Right cardiac atrium (tissue), 5 donors: Measurements from ENCODE around the gene GINS1. TPM values are rescaled to one million over a fixed set of nuclear protein-coding genes. Genes with fewer than 3 reads are reported as not detected.

Experiments
- ATAC-seq, 2 donors: fragments of 200-7000 bp; cut with Tn5 transposase; one replicate each; pipeline versions ENCODE4 v1.8.0 to v1.9.1; 2020; ENCODE audit warnings: moderate library complexity in 2 of 2, mild to moderate bottlenecking in 1 of 2
- DNase-seq, 3 donors: peaks; one replicate each; pipeline ENCODE4 v3.0.0-alpha.2; 2020
- H3K27ac ChIP-seq: one replicate; pipeline ENCODE4 v1.5.1; 2013; ENCODE audit warnings: mild to moderate bottlenecking, low read length, control low read depth, moderate library complexity
- H3K27me3 ChIP-seq: one replicate; pipeline ENCODE4 v1.6.1; 2013; ENCODE audit not compliant: control insufficient read depth, insufficient read depth
- H3K4me1 ChIP-seq: one replicate; pipeline ENCODE4 v1.6.1; 2013; ENCODE audit warnings: low read length; ENCODE audit not compliant: control insufficient read depth, insufficient read depth
- H3K4me3 ChIP-seq: one replicate; pipeline ENCODE4 v1.5.1; 2013; ENCODE audit warnings: low read length, control low read depth
- H3K9me3 ChIP-seq: one replicate; pipeline ENCODE4 v1.6.1; 2013; ENCODE audit warnings: low read length; ENCODE audit not compliant: control insufficient read depth
- WGBS: extraction: QIAGEN DNeasy Blood & Tissue Kit; methylation state at CpG from one replicate; pipeline ENCODE4 v1.1.7; 2013; 5-methylcytosine and 5-hydroxymethylcytosine counted together
- intact Hi-C, 4 donors: fragments of 100-400 bp; cut with DNase I; formaldehyde crosslinking; loops; one replicate each; pipeline versions ENCODE4 v1.11.0 to v1.14.0; 2022 to 2023
- polyA plus RNA-seq: library from polyadenylated mRNA; stranded (reverse); fragments of 200-250 nt; gene quantifications from one replicate; pipeline ENCODE4 v1.2.3, GENCODE V29; 2013
- total RNA-seq, 4 donors: library from RNA; stranded (reverse); fragmentation: NEBNext Ultra II Directional; extraction: Animal tissue kit (Norgen Biotek cat#: 25700); gene quantifications; one replicate each; pipeline ENCODE4 v1.2.1, GENCODE V29; 2021
- donor health status: healthy with polysubstance abuse.
- donor health status: DM: no; HTN: yes; CAD: no.
- donor health status: DM: no; HTN: no; CAD: no.
- donor health status: DM: no; HTN: yes; CAD: no; lungs with severe emphysema.
- donor health status: DM: yes; HTN: yes; CAD: no.

The GINS1 gene
- total and polyA plus RNA-seq, 5 donors: 0.45 to 0.85 (median 0.54) TPM

DNA sequence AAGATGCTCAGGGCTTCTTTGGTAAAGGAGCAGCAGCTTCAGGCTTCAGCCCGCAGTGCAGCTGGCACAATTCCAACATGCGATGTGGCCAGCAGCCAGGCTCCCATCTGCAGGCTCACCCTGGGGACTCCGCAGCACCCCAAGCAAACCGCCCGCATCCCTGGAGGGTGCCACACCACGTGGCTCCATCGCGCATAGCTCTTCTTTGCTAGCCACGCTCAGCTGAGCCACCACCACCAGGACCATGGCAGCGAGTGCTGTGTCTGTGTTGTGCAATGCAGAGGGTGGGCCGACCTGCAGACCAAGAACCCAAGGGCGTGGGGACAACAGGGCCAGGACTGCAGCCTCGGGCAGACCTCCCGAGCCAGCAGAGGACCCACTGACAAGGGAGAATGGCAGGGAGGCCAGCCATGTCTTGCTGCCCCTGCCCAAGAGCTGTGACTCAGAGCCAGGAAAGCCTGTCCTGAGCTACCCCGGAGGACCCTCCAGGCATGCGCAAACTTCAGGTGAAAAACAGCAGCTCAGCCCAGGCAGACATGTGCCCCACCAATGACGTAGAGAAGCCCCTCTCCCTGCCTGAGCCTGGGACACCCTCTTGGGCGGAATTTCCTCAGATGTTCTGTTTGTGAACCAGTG is 87.8 kb downstream of the GINS1 start:
- H3K4me3 ChIP-seq: no peak overlapping the region
- H3K9me3 ChIP-seq: no peaks in the 10 kb centered on the region
- no peaks in the 10 kb centered on the region for H3K4me1 ChIP-seq
- ATAC-seq: no peak
- WGBS: 83% methylated on average over 18 of the region's 18 CpGs
- peak in 1 of 3 donors; percentile 57 for DNase-seq
- intact Hi-C loops: no loop called here
- no peak overlapping the region for H3K27ac ChIP-seq
- no peaks in the 10 kb centered on the region for H3K27me3 ChIP-seq

DNA sequence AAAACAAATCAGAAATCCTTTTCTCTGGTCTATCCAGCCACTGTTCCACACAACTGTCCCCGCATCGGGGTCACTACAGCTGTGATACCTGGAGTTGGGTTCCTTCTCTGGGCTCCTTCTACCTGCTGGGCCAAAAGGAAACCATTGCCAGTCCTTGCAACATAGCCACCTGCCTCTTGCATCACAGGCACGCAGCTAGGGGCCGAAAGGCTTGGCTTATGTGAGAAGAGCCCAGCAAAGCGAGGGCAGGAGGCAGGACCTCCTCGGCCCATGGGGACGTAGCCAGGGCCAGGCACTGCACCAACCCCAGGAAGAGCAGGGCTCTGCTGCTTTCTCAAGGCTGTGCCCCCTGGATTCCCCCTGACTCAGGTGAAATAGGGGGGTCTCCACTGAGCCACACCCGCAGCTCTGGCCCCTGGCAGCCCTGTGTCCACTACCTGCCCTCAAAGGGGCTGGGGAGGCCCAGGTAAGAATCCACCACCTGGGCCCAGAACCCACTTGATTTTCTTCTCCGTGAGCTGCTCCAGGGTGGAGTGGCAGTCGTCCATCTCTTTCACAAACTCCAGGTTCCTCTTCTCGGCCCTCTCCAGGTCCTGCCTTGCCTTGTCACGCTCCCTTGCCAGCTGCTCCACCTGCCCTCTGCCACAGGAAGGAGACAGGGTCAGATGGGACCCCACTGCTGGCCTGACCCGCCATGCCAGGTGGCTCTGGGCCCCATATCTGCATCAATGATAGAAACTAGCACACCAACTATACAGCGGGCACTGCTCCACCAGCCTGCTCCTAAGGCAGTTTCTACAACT is 88.9 kb downstream of the GINS1 start:
- ATAC-seq: no peak
- Histone ChIP-seq H3K4me3 (no peak overlapping the region), H3K4me1 (no peaks in the 10 kb centered on the region), H3K27ac (no peak overlapping the region), H3K9me3 (no peaks in the 10 kb centered on the region), H3K27me3 (no peaks in the 10 kb centered on the region)
- peak in 1 of 3 donors; percentile 9 for DNase-seq
- intact Hi-C loops: no loop called here
- WGBS: 93% methylated on average over 14 of the region's 14 CpGs

DNA sequence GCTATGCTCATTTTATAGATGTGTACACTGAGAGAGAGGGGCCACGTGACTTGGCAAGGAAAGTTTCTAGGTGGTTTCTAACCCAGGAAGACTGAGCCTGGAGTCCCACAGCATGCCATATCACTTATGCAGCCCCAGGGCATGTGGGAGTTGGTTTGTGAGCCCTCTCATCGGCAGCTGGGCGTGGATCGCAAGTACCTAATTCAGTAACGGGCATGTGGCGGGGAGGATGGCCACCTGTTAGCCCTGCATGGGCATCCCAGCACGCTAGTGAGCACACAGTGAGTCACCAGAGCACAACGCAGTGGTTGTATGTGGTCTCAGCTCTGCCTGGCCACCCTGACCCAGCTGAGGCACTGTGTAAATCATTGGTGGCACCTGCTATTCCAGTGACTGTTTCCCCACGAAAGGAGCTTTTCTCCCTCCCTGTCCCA is 89.5 kb downstream of the GINS1 start:
- no peaks in the 10 kb centered on the region for H3K27me3 ChIP-seq
- no peak overlapping the region for H3K27ac ChIP-seq
- intact Hi-C loops: no loop called here
- no peak for ATAC-seq
- H3K4me3 ChIP-seq: no peak overlapping the region
- 88% methylated on average over 9 of the region's 9 CpGs for WGBS
- no peaks in the 10 kb centered on the region for H3K9me3 ChIP-seq
- no peaks in the 10 kb centered on the region for H3K4me1 ChIP-seq
- DNase-seq: peak in 1 of 3 donors; percentile 30

DNA sequence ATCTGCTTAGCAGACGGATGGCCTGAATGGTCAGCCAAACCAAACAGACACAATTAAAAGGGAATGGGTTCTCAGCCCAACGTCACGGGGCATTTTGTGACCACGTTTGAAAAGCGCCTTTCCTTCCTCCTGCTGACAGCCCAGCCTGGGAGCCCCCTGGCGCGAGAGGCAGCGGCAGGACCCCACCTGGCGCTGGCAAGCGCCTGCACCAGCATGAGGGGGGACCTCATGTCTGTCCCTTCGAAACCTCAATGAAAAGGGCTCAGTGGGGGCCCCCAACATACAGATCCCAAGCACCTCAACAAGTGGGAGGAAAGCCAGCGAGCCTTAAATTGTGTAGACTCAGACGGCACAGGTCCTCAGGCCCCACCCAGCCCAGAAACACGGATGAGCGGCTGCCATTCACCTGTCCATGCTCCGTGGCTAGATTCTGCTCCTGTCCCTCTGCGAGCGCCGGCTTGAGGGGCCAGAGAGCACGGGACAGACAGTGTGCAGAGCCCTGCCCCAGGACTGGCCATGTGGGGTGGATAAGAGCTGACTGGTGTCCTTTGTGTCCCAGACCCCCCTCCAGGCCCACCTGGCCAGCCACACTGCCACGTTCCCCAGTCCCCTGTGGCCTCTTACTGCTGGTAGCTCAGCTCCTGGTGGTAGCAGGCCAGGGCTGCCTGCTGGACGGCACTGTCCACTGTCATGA is 90.3 kb downstream of the GINS1 start:
- ATAC-seq: no peak
- no peaks in the 10 kb centered on the region for H3K9me3 ChIP-seq
- H3K4me1 ChIP-seq: no peaks in the 10 kb centered on the region
- intact Hi-C loops: no loop called here
- WGBS: 87% methylated on average over 22 of the region's 22 CpGs
- H3K4me3 ChIP-seq: no peak overlapping the region
- no peak for DNase-seq
- H3K27me3 ChIP-seq: no peaks in the 10 kb centered on the region
- no peak overlapping the region for H3K27ac ChIP-seq

Other genes starting within 250 kb of the GINS1 start
- 100 to 1,000 TPM; 102 to 132 (median 127) TPM for gene ENTPD6, start 212.0 kb upstream of the GINS1 start, total RNA-seq
- 146 TPM for gene ENTPD6, start 212.0 kb upstream of the GINS1 start, polyA plus RNA-seq
- 100 to 1,000 TPM; 154 to 219 (median 194) TPM for gene PYGB, start 159.6 kb upstream of the GINS1 start, total RNA-seq
- gene PYGB, start 159.6 kb upstream of the GINS1 start, polyA plus RNA-seq: 136 TPM
- 10 to 100 TPM; 22.6 to 28.3 (median 26.0) TPM for gene ABHD12, start 16.8 kb upstream of the GINS1 start, total RNA-seq
- gene ABHD12, start 16.8 kb upstream of the GINS1 start, polyA plus RNA-seq: 25.3 TPM
- gene NINL, start 177.9 kb downstream of the GINS1 start, total RNA-seq: 1 to 10 TPM; 3.4 to 7.6 (median 5.5) TPM
- gene NINL, start 177.9 kb downstream of the GINS1 start, polyA plus RNA-seq: 6.1 TPM
- 1 to 10 TPM; 3.5 to 5.1 (median 4.2) TPM for gene NANP, start 216.3 kb downstream of the GINS1 start, total RNA-seq
- gene NANP, start 216.3 kb downstream of the GINS1 start, polyA plus RNA-seq: 1.8 TPM